ENCODE results near the gene MIEF1.
"Not testable (repeated sequence)": the region's sequence is repeated elsewhere in the genome, so short reads cannot be mapped to it uniquely, and the experiment has no call there.

The MIEF1 gene

GRCh38 chr22:39512026-39512425 lies 9.9 kb downstream of the MIEF1 start:
- no peak for DNase-seq (ENCODE audit: low read depth)

- DNase-seq (ENCODE audit: low read depth) = no peak
Measured at GRCh38 chr22:39513791-39514190, 11.7 kb downstream of the MIEF1 start.

GRCh38 chr22:39514373-39514973 lies 12.4 kb downstream of the MIEF1 start:
- no peak for DNase-seq (ENCODE audit: low read depth)

GRCh38 chr22:39515266-39516050 lies 13.4 kb downstream of the MIEF1 start:
- no peak for DNase-seq (ENCODE audit: low read depth)

- DNase-seq (ENCODE audit: low read depth) = no peak
Measured at GRCh38 chr22:39517470-39517869, 15.4 kb downstream of the MIEF1 start.

- no peak for DNase-seq (ENCODE audit: low read depth)
Measured at GRCh38 chr22:39518144-39518786, 16.2 kb downstream of the MIEF1 start.

GRCh38 chr22:39518996-39519680 lies 17.0 kb downstream of the MIEF1 start:
- DNase-seq (ENCODE audit: low read depth) = no peak

- peak; percentile 95 for DNase-seq (ENCODE audit: low read depth)
Measured at GRCh38 chr22:39519681-39520225, 17.7 kb downstream of the MIEF1 start.

- DNase-seq (ENCODE audit: low read depth) = peak; percentile 83
Measured at GRCh38 chr22:39520226-39521105, 18.4 kb downstream of the MIEF1 start, which contains the start of gene ATF4. Gene ATF4, plus strand, starts transcription at chr22:39520562. Its CDS starts 884 bp downstream, at chr22:39521446.

- not testable (repeated sequence) for DNase-seq (ENCODE audit: low read depth)
Measured at GRCh38 chr22:39521106-39521885, 19.2 kb downstream of the MIEF1 start.

GRCh38 chr22:39522091-39522490 lies 20.0 kb downstream of the MIEF1 start:
- not testable (repeated sequence) for DNase-seq (ENCODE audit: low read depth)

- DNase-seq (ENCODE audit: low read depth) = no peak
Measured at GRCh38 chr22:39522567-39523300, 20.6 kb downstream of the MIEF1 start.

- DNase-seq (ENCODE audit: low read depth) = no peak
Measured at GRCh38 chr22:39524089-39524752, 22.1 kb downstream of the MIEF1 start.

- no peak for DNase-seq (ENCODE audit: low read depth)
Measured at GRCh38 chr22:39524753-39525657, 22.9 kb downstream of the MIEF1 start.

- no peak for DNase-seq (ENCODE audit: low read depth)
Measured at GRCh38 chr22:39525658-39525975, 23.5 kb downstream of the MIEF1 start.

GRCh38 chr22:39526736-39527171 lies 24.7 kb downstream of the MIEF1 start:
- no peak for DNase-seq (ENCODE audit: low read depth)

- no peak for DNase-seq (ENCODE audit: low read depth)
Measured at GRCh38 chr22:39527481-39527961, 25.4 kb downstream of the MIEF1 start.
